ENCODE data around the gene NTM.

NTM gene

DNA sequence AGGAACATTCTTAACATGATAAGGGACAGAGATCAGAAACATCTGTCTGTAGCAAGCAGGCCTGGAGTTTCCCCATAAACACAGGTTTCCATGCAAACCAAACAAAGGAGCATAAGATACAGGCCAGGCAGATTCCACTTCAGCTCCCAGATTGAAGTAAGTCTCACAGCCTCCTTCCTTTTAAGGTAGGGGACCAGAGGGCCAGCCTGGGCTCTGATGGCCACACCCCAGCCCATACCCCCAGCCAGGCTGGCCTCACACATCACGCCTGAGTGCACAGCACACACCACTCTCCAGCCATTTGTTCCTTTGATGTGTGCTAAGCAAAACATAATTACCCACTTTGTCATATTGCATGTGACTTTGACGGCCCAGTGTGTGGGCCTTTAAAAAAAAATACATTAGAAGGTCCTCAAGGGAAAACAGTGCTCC lies 518.7 kb downstream of the NTM start (continued):
- TF ChIP-seq ZNF555 (tag by site-specific recombination; conservative IDR thresholded peaks at IDR 0.05) (no peak), ZNF664 (tag by site-specific recombination; IDR thresholded peaks at IDR 0.05) (no peak), SCRT1 (tag by site-specific recombination; IDR thresholded peaks at IDR 0.05; ENCODE audit: borderline replicate concordance) (no peak), ZNF169 (tag by site-specific recombination; IDR thresholded peaks at IDR 0.05) (no peak), ZBTB8A (tag by site-specific recombination; IDR thresholded peaks at IDR 0.05) (0 out of 2 replicates have a peak, but pooled peaks have one; percentile 38), ZNF830 (tag by site-specific recombination; IDR thresholded peaks at IDR 0.05; ENCODE audit: low read depth) (no peak), ZNF324 (tag by site-specific recombination; IDR thresholded peaks at IDR 0.05) (no peak), ZNF701 (tag by site-specific recombination; IDR thresholded peaks at IDR 0.05) (no peak), ZNF768 (tag by site-specific recombination; IDR thresholded peaks at IDR 0.05) (no peak), ZNF530 (tag by site-specific recombination; IDR thresholded peaks at IDR 0.05; ENCODE audit: low read depth) (no peak), ZNF707 (tag by site-specific recombination; IDR thresholded peaks at IDR 0.05) (no peak), WT1 (tag by site-specific recombination; IDR thresholded peaks at IDR 0.05) (0 out of 2 replicates have a peak, but pooled peaks have one; percentile 36), OSR2 (tag by site-specific recombination; IDR thresholded peaks at IDR 0.05) (peak; percentile 77), GLIS1 (tag by site-specific recombination; IDR thresholded peaks at IDR 0.05) (peak; percentile 82), ZBTB20 (tag by site-specific recombination; IDR thresholded peaks at IDR 0.05) (no peak), YY1 (tag by site-specific recombination; IDR thresholded peaks at IDR 0.05) (no peak)
- TF ChIP-seq, protein P1, sequence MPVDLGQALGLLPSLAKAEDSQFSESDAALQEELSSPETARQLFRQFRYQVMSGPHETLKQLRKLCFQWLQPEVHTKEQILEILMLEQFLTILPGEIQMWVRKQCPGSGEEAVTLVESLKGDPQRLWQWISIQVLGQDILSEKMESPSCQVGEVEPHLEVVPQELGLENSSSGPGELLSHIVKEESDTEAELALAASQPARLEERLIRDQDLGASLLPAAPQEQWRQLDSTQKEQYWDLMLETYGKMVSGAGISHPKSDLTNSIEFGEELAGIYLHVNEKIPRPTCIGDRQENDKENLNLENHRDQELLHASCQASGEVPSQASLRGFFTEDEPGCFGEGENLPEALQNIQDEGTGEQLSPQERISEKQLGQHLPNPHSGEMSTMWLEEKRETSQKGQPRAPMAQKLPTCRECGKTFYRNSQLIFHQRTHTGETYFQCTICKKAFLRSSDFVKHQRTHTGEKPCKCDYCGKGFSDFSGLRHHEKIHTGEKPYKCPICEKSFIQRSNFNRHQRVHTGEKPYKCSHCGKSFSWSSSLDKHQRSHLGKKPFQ (tag by site-specific recombination; IDR thresholded peaks at IDR 0.05) = peak; percentile 96
- TF ChIP-seq, protein P2, sequence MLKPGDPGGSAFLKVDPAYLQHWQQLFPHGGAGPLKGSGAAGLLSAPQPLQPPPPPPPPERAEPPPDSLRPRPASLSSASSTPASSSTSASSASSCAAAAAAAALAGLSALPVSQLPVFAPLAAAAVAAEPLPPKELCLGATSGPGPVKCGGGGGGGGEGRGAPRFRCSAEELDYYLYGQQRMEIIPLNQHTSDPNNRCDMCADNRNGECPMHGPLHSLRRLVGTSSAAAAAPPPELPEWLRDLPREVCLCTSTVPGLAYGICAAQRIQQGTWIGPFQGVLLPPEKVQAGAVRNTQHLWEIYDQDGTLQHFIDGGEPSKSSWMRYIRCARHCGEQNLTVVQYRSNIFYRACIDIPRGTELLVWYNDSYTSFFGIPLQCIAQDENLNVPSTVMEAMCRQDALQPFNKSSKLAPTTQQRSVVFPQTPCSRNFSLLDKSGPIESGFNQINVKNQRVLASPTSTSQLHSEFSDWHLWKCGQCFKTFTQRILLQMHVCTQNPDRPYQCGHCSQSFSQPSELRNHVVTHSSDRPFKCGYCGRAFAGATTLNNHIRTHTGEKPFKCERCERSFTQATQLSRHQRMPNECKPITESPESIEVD (tag by site-specific recombination; IDR thresholded peaks at IDR 0.05) = peak; percentile 65
- TF ChIP-seq, protein P3, sequence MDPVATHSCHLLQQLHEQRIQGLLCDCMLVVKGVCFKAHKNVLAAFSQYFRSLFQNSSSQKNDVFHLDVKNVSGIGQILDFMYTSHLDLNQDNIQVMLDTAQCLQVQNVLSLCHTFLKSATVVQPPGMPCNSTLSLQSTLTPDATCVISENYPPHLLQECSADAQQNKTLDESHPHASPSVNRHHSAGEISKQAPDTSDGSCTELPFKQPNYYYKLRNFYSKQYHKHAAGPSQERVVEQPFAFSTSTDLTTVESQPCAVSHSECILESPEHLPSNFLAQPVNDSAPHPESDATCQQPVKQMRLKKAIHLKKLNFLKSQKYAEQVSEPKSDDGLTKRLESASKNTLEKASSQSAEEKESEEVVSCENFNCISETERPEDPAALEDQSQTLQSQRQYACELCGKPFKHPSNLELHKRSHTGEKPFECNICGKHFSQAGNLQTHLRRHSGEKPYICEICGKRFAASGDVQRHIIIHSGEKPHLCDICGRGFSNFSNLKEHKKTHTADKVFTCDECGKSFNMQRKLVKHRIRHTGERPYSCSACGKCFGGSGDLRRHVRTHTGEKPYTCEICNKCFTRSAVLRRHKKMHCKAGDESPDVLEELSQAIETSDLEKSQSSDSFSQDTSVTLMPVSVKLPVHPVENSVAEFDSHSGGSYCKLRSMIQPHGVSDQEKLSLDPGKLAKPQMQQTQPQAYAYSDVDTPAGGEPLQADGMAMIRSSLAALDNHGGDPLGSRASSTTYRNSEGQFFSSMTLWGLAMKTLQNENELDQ (tag by site-specific recombination; IDR thresholded peaks at IDR 0.05; ENCODE audit: low read depth) = no peak
- TF ChIP-seq, protein P4, sequence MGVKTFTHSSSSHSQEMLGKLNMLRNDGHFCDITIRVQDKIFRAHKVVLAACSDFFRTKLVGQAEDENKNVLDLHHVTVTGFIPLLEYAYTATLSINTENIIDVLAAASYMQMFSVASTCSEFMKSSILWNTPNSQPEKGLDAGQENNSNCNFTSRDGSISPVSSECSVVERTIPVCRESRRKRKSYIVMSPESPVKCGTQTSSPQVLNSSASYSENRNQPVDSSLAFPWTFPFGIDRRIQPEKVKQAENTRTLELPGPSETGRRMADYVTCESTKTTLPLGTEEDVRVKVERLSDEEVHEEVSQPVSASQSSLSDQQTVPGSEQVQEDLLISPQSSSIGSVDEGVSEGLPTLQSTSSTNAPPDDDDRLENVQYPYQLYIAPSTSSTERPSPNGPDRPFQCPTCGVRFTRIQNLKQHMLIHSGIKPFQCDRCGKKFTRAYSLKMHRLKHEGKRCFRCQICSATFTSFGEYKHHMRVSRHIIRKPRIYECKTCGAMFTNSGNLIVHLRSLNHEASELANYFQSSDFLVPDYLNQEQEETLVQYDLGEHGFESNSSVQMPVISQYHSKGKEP (tag by site-specific recombination; IDR thresholded peaks at IDR 0.05) = peak; percentile 57; the same call in 1 of the 2 replicates

Data from HEK293 (cell line).